Measurements from ENCODE around the gene MAL.

Gene MAL

DNA sequence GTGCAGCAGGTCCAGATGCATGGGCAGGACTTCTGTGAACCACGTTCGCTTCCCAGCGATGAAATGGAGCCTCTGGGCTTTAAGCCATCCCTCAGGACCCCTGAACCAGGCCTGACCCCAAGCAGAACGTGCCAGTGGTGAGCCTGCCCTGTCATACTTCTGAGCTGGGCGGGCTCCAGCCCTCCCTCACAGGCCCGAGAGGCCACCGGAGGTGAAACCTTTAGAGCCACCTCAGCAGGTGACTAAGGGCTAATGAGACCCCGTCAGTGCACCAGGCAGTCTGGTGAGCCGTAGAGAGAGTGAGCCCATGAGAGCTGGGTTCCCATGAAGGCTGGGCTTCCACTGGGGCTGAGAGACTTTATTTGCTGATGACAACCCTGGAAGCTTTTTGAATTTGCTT, 8.9 kb upstream of the MAL start:
- no peak for DNase-seq (ENCODE audit: low spot score)

DNA sequence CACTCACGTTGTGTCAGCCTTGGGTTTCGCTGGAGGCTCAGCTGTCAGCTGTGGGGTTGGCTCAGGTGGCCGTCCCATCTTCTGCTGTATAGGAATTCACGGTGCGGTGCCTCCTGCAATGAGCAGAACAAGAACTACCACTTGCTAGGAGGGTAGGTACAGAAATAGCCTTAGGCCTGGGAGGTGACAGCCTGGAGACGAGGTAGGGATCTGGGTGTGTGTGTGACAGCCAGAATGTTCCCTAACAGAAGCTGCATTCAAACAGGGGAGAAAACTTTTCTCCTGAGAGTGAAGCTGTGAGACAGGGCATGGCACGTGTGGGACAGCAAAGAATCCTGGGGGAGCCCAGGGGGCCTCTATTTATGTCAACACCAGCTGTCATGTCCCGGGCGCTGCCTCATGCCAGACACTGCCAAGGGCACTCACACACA, 8.4 kb upstream of the MAL start:
- no peak for DNase-seq (ENCODE audit: low spot score)

DNA sequence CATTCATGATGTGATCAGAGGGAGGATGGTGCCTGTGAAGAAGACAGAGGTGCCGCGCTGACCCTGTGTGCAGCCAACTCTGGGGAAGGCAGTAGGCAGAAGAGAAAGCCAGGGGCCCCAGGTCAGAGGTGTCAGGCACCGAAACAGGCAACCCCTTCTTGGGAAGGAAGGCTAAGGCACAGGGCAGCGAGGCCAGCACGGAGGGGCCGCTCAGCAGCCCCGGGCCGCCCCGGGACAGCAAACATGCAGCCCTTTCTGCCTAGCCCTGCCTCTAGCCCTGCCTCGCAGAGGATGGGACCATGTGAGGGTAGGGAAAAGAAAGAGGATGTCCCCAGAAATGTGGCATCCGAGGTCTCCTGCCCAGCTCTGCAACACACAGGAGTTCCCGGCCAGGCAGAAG, 7.7 kb upstream of the MAL start:
- no peak for DNase-seq (ENCODE audit: low spot score)

DNA sequence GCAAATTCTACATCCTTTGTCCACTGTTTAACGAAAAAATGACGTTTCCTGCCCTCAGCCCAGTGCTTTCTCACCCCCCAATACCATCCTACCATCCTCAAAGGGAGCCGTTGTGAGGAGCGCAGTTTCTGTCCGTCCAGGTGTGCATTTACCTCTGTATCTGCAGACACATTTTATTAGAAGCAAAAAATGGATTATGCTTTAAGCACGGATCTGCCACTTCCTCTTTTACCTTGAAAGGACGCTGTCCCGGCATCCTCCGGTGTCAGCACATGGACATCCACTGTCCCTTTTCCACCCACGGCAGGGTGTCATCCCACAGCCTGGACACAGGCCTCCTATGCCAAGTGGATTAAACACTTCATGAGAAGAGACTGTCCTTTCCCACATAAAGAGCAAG, 7.2 kb upstream of the MAL start:
- no peak for DNase-seq (ENCODE audit: low spot score)

DNA sequence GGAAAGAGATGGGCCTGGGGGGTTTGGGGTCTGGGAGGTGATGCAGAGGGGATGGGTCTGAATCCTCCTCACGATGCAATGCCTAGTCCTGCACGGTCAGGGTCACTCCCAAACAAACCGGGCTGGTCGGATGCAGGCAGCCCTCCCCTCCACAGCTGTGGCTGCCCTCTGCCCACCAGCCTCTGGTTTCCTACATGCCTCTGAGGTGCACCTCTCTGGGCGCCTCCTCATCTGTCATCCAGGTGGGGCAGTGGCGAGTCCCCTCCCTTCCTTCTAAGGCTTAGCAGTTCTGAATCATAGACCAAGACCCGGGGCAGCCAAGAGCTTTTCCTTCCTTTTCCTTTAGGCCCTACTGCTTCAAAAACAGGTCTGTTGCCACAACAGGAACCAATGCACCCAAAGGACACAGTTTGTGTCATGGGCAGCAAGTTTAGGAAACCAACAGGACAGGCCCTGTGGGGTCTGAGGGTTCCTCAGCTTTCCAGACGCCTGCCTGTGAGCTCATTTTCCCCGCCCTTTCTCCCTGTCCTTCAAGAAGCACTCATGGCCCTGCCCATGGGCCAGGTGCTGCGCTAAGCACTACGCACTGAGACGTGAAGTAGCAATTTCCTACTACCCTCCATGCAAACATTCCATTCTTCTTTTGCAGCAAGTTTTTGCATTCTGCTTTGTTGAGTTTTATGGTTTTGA, 6.5 kb upstream of the MAL start:
- DNase-seq (ENCODE audit: low spot score): no peak

DNA sequence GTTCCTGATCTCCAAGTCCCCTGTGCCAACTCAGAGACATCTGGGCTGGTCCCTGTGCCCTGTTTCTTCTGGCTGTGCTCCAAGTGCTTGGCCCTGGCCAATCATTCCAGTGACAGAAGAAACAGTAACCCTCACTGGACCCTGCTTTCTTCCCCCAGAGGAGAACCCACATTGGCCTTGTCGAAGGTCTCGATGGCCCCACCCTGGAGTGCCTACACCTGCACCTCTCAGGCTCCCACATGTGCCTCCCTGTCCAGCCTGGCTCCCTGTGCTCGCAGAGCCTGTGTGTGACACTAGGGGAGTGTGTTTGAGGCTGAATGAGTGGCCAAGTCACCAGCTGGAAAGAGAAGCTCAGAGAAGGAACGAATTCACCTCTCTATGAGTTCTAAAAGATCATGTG, 5.9 kb upstream of the MAL start:
- no peak for DNase-seq (ENCODE audit: low spot score)

DNA sequence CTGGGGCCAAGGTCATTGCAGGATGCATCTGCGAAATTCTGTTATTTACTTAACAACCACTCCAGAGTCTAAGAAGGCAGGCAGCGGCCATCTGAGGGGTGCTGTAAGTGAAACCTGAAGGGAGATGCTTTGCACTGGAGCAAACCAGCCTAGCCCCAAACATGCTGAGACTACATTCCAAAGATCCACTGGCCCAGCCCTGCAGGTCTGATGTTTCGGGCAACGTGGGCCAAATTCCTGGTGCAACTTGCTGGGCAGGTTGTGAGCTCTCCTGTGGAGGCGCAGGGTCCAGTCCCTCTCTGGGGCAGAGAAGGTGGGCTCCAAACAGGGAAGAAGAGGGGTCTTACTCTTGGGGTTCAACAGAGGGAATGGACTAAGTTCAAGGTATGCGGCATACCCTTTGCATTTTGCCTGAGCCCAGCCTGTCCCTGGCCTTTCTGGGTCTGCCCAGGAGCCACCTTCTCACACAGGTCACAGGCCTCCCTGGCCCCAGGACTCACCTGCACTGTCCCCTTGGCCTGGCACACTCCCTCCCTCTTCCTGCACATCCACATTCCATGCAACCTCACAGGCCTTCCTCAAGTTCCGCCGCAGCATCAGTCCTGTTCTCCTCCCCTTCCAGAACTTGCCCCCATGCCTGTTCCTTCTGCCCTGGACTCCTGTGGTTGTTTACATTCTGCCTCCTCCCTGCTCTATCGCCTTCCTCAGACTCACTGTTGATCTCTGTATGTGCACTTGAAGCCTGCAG, 5.1 kb upstream of the MAL start:
- DNase-seq (ENCODE audit: low spot score): no peak

DNA sequence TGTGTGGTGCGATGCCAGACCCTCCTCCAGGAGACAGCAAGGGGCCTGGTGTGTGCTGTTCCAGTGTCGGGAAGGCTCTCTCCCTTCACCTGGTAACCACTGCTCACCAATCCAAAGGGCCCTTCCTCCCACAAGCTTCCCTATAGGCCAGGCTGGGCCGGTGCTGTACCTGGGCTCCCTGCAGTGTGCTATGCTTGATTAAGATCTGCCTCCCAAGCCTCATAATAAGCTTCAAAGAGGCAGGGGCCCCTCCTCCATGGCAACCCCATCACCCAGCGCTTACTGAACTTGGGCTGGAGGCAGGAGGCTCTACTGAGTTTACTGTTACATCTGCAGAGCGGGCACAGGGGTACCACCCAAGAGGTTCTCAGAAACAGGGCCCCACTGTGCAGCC, 4.5 kb upstream of the MAL start:
- no peak for DNase-seq (ENCODE audit: low spot score)

DNA sequence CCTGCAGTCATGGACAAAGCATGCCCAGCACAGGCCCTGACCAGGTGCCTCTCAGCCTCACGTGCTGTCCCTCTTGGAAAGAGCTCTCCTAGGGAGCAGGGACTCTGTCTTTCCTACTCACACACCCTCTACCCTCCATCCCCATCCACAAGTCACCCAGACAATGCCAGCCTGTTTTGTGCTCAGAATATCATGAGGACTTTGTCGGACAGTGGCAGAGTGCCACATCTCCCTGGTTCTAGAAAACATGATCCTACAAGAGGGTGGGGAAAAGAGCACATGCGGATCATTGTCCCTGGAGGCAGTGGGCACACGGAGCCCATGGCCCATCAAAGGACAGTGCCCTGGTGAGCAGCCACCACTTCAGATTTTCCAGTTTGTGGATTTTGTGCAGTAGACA, 3.7 kb upstream of the MAL start:
- no peak for DNase-seq (ENCODE audit: low spot score)

DNA sequence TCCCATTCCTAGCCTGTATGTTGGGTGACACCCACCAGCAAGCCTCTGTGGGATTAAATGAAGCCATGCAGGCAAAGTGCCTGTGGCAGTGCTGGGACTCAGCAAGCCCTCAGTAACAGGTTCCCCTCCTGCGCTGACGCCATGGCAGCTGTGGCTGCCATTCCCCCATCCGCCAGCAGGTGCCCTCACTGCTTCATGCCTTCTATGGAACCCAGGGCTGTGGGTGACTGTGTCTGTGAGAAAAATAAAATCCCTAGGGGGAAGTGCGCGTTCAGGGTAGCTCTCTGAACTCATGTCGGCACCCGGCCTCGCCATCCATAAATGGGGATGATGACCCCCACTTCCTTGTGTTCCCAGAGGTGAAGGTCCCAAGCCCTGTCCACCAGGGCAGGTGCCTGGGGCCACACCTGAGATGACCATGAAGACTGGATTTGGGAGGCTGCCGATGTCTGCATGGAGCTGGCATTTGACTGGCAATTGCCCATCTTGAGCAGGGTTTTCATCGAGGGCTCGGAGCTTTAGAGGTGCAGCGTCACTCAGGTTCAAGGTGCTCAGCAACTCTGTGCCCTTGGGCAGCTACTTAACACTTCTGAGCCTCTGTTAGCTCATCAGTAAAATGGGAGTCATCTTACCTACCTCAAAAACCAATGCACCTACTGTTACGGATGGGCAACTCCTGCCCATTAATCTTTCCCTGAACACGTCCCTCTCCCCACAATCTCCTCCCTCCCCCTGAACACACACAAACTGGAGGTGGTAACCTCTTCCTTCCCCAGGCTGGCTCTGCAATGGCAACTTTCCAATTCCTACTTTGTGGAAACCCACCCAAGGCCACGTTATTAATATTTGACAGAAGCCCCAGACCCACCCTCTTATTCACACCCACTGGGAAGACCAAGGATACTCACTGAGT, 2.9 kb upstream of the MAL start:
- peak; percentile 79 for DNase-seq (ENCODE audit: low spot score)

DNA sequence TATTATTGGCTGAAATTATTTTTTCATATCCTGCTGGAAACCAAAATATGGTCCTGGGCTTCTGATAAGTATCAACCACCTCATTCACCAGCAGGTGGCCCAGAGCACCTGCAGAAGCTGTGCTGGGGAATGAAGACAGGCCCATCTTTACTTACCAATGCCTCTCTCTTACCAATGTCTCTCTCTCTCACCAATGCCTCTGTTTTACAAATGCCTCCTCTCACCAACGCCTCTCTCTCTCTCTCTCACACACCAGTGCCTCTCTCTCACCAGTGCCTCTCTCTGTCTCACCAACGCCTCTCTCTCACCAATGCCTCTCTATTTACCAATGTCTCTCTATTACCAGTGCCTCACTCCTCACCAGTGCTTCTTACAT, 2.3 kb upstream of the MAL start:
- no peak for DNase-seq (ENCODE audit: low spot score)

DNA sequence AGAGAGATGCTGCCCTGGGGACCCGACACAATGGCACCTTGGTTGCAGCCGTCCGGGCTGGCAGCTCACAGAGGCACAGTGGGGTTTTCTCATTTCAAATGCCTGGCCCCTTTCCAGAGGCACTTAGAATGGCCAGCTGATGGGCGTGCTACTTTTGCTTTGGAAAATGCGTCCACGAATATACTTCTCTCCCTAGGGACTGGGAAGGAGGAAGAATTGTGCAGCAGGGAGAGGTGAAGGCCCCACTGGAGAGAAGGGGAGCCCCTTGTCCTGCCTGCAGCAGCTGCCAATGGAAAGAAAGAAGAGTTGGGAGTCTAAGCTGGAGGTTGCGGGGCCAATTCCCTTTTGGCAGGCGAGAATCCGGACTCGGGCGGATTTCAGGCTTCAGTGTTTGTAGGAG, 1.1 kb upstream of the MAL start:
- DNase-seq (ENCODE audit: low spot score): no peak

DNA sequence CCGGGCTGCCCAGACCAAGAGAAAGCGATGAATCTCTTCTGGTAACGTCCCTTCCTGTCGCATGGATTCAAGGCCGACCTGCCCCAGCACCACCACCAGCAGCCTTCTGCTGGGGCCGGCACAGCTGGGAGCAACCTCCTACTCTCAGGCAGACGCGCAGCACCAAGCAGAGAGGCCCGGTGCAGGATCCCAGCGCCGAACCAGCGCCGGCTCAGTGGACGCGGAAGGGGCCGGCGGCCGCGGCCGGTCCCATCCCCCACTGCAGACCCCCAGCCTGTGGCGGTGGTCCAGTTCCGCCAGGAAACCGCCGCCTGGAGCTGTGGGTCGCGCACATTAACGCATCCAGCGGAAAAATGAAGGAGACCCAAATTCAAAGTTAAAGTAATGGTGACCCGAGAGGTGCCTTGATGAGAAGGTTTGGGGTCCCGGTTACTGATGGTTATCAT, 525 bp upstream of the MAL start:
- no peak for DNase-seq (ENCODE audit: low spot score)

DNA sequence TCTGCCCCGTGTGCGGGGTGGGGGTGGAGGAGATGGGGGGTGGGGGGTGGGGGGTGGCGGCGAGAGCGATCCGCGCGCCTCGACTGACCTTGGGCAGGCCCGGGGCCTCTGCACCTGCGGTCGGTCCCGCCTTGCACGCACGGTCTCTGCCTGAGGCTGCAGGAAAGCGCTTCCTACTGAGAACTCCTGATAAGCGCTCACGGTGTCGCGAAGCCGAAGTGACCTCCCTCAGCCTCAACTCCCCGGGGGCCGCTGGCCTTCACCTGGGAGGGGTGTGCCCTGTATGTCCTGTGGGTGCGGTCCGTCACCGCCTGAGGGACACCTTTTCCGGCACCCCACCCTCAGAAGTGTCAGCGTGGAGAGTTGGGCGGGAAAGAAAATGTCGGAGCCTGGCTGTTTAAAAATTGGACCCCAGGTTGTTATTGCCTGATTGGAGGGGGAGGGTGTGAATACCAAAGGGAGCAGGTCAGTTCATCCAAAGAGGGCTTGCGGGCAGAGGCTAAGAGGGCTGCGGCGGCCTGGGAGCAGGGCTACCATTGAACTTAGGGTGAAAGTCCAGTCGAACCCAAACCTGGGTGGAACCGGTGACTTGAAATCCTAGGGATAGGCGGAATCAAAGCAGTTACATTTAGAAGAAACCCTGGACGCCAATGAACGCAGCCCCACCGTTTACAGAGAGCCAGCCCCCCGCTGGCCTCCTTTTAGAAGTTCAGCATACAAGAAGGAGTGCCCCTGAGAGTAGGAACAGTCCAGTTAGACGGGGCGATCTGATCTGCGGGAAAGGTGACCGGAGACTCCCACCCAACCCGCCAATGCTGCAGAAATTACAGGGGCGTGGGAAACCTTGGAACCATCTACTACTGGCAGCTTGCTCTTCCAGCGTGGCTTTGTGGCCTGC, 1.2 kb downstream of the MAL start:
- DNase-seq (ENCODE audit: low spot score): no peak

DNA sequence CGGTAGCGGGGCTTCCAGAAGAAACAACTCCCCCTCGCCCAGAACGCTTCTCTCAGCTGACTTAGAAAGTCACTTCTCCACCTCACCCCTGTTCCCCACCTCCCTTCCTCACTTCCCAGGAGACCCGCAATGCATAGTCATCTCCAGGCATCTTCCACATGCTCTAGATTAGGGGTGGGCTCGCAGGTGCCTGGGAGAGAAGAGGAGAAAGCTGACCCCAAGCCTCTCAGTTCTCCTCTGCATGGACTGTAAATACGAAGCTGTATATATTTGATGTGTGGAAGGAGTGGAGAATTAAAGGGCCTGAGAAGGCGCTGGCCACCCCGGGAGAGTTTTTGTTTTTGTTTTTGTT, 1.8 kb downstream of the MAL start:
- no peak for DNase-seq (ENCODE audit: low spot score)

DNA sequence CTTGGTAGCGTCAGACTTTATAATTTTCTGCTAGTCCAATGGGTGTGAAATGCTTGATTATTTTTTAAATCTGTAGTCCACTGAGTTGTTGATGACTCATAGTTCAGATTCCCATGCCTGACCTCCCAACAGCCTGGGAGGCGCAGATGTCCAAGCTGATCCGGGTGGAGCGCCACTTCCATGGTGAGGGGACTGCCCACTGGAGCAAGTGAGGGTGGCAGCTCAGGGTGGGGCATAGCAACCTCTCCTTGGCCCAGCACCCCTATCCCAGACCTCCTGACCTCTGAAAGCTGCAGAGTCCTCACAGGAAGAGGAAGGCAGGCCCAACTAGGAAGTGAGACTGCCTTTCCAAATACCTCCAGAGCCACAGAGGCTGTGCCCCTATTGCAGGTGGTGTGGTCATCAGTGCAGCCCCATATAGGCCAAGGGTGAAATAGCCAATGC, 4.4 kb downstream of the MAL start:
- DNase-seq (ENCODE audit: low spot score): no peak

DNA sequence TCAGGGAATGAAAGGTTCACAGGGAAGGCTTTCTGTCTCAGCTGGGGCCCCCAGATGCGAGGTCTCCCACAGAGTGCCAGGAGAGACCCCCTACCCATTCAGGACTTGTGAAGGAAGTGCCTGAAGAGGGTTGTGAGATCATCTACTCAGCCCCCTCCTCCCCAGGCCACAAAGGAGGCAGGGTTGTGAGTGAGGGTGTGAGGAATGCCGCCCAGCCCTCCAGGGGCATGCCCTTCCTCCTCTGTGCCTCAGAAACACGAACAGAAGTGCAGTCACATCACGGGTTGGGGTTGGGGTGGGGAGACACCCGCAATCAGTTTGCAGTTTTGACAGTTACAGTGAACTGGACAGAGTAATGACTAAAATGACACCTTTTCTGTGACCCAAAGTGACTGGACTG, 5.0 kb downstream of the MAL start:
- DNase-seq (ENCODE audit: low spot score): no peak

DNA sequence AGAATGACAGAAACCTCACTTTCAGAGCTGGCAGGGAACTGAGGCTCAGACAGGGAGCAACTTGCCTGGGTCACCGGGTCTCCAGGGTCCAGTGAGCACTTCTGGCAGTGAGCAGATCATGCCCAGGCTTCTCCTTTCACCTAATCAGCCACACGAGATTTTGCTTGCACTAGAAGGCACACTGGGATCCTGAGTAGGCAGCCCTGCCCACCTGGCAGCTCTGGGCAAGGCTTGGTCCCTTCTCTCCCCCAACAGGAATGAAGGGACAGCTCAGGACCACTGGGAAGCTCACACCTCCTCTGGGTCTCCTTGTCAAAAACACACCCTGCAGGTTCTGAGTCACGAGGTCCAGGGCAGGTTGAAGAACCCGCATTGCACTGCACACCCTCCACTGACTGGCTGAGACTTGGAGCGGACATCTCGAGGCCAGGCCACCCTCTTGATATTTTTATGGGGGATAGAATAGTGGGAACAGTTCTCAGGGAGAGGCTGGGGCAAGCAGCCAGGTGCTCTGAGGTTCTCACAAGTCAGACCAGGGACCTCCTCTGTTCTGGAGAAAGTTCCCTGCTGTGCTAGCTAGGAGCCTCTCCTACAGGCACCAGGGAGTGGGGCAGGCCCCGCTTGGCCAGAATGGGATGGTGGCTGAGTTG, 5.7 kb downstream of the MAL start:
- DNase-seq (ENCODE audit: low spot score): no peak

DNA sequence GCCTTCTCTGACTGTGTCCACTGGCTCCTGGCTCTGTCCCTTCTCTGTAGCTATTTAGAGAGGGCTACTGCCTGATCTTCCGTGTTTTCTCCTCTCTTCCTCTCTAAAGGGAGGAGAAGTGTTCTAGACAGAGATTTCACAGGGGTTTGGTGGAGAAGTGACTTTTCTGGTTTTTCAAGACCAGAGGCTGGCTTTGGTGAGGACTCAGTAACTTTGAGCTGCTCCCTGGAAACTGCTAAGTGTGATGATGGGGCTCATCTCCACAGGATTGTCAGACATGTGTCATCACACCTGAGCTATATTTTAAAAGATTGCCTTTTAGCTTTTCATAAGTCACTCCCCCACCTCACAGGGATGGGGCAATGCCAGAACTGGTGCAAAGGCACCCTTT, 6.2 kb downstream of the MAL start:
- DNase-seq (ENCODE audit: low spot score): no peak

DNA sequence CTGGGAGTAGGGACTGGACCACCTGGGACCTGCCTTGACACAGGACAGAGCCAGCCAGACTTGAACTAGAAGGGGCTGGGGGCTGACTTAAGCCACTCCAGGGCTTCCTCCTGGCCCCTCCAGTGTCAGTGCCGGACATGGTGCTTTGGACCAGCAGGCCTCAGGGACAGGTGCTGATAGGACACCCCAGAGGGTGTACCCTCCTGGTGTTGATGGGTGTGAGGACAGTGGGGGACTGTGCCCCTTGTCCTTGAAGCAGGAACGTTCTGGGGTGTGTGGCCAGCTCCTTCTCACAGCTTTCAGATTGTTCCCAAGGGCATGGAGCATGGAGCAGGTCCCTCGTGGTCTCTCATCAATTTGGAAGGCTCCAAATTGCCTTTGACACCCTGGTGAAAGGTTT, 6.8 kb downstream of the MAL start:
- no peak for DNase-seq (ENCODE audit: low spot score)

DNA sequence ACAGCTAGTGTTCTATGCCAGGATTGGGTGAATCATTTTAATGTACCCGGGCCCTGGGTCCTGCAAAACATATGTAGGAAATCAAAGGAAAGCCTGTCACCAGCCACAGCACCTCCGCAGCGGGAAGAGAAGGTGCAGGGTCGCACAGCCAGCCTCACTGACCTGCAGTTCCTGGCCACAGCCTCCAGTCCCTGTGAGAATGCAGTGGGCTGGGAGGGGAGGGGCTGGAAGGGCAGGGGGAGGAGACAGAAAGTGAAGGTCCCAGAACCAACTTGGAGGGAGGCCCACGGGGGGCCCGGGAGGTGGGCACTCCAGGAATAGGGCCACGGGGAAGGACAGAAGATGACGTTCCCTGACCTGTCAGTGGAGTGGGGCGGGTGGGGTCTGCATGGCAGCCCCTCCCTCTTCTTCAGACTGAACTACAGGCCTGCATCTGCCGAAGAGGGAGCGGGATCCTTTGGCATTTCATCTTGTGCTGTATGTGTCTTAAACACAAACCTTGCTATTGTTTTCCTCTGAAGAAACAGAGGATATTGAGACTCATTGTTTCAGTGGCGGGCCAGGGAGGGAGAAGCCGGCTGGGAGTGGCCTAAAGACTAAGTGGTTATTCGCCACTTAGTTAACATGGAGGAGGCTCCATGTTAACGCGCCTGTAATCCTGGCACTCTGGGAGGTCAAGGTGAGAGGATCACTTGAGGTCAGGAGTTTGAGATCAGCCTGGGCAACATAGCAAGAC, 7.5 kb downstream of the MAL start:
- no peak for DNase-seq (ENCODE audit: low spot score)
